Tibial artery (tissue), 4 donors: ENCODE data around the gene MUC2.
A peak's percentile ranks its signal among the peaks of the same experiment; 100 is the strongest.

Experiments
- DNase-seq, 2 donors: peaks; one replicate each; pipeline ENCODE4 v3.0.0-alpha.2; 2019
- H3K27ac ChIP-seq, 2 donors: fragments of 200-600 bp; sonication (generic) in 1 of 2; 1 replicate in 1 of 2; 2 replicates in 1 of 2; pipeline ENCODE4 v1.5.1; 2018 to 2019; ENCODE audit warnings: mild to moderate bottlenecking in 1 of 2
- H3K27me3 ChIP-seq, 2 donors: fragments of 200-600 bp; sonication (generic) in 1 of 2; one replicate each; pipeline versions ENCODE4 v1.5.1 to v1.6.0; 2016 to 2019
- H3K36me3 ChIP-seq, 3 donors: fragments of 200-600 bp; sonication (generic) in 2 of 3; one replicate each; pipeline ENCODE4 v1.5.1; 2016 to 2019; ENCODE audit warnings: mild to moderate bottlenecking in 2 of 3
- H3K4me1 ChIP-seq, 4 donors: fragments of 200-600 bp; sonication (generic) in 2 of 4; 1 replicate in 3 of 4; 2 replicates in 1 of 4; pipeline ENCODE4 v1.5.1; 2016 to 2019
- H3K4me3 ChIP-seq, 2 donors: fragments of 200-600 bp; sonication (generic) in 1 of 2; 1 replicate in 1 of 2; 2 replicates in 1 of 2; pipeline ENCODE4 v1.5.1; 2018 to 2019; ENCODE audit warnings: mild to moderate bottlenecking in 2 of 2
- H3K9me3 ChIP-seq, 3 donors: fragments of 200-600 bp; sonication (generic) in 1 of 3; one replicate each; pipeline ENCODE4 v1.5.1; 2016 to 2019
- intact Hi-C: fragments of 100-400 bp; cut with DNase I; formaldehyde crosslinking; loops from one replicate; pipeline ENCODE4 v1.15.0; 2023; ENCODE audit warnings: low total_unique reads
- TF ChIP-seq, protein P1 (sequence below), 2 experiments: fragments of 200-600 bp in 1 of 2; fragments of 450-650 bp in 1 of 2; IDR thresholded peaks; one replicate each; pipeline ENCODE4 v1.5.1; 2017 to 2019; ENCODE audit warnings: antibody characterized with exemption in 2 of 2, mild to moderate bottlenecking in 1 of 2, moderate library complexity in 1 of 2

MUC2 gene

DNA sequence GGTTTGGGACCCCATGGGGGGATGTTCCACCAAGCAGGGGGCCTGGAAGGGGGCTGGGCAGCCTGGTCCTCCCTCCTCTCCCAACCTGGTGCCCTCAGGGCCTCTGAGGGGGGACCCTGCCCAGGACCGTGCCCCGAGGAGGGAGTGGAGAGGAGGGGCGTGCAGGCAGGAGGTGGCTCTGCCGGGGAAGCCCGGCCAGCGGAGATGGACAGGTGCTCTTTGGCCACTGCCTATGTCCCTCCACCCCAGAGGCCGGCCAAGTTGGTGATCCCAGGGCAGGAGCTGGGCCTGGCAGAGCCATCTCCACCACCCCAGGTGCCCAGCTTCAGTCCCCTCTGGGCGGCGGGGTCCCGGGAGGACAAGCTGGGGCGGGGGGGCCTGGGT is 2.4 kb downstream of the MUC2 start:
- H3K27me3 ChIP-seq = peaks cover 0 to 47% of the 10 kb centered on the region in 2 donors
- peak in 1 of 2 donors; percentile 62 for DNase-seq
- TF ChIP-seq, protein P1, sequence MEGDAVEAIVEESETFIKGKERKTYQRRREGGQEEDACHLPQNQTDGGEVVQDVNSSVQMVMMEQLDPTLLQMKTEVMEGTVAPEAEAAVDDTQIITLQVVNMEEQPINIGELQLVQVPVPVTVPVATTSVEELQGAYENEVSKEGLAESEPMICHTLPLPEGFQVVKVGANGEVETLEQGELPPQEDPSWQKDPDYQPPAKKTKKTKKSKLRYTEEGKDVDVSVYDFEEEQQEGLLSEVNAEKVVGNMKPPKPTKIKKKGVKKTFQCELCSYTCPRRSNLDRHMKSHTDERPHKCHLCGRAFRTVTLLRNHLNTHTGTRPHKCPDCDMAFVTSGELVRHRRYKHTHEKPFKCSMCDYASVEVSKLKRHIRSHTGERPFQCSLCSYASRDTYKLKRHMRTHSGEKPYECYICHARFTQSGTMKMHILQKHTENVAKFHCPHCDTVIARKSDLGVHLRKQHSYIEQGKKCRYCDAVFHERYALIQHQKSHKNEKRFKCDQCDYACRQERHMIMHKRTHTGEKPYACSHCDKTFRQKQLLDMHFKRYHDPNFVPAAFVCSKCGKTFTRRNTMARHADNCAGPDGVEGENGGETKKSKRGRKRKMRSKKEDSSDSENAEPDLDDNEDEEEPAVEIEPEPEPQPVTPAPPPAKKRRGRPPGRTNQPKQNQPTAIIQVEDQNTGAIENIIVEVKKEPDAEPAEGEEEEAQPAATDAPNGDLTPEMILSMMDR (IDR thresholded peaks at IDR 0.05) = no peak
- H3K9me3 ChIP-seq = no peaks in the 10 kb centered on the region
- intact Hi-C loops = no loop called here
- no peaks in the 10 kb centered on the region for H3K36me3 ChIP-seq
- H3K4me1 ChIP-seq = peaks cover 0 to 8% (median 0%) of the 10 kb centered on the region in 4 donors
- H3K4me3 ChIP-seq = no peak overlapping the region
- H3K27ac ChIP-seq = no peak overlapping the region

DNA sequence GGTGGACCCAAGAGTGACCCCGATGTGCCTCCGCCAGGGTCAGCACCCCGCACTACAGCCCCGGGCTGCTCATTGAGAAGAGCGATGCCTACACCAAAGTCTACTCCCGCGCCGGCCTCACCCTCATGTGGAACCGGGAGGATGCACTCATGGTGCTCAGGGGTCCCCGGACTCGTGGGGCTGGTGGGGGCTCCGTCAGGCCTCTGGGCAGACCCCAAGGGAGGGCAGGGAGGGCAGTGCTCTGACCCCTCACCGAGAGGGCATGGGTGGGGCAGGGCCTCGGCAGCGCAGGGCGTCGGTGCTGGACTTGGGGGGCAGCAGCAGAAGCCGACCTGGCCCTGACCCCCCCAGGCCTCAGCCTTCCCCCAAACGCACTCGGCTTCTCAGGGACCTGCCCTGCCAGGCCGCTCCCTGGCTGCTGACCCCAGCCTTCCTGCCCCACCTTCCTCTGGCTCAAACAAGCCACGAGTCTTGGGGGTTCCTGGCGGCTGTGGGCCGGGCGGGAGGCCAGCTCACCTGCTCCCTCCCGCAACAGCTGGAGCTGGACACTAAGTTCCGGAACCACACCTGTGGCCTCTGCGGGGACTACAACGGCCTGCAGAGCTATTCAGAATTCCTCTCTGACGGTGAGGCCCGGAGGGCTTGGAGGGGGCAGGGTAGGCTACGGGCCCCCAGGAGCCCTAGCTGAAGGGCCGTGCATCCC is 2.9 kb downstream of the MUC2 start:
- peak in 1 of 2 donors; percentile 55 for DNase-seq

DNA sequence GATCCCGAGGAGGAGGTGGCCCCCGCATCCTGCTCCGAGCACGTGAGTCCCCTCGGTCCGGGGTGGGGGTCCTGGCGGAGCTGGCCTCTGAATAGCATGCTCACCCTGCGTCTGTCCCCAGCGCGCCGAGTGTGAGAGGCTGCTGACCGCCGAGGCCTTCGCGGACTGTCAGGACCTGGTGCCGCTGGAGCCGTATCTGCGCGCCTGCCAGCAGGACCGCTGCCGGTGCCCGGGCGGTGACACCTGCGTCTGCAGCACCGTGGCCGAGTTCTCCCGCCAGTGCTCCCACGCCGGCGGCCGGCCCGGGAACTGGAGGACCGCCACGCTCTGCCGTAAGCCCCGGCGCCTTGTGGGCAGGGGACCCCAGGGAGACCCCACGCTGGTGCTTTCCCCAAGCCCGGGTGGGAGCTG is 3.5 kb downstream of the MUC2 start:
- Histone ChIP-seq H3K4me1 (peaks cover 0 to 5% (median 0%) of the 10 kb centered on the region in 4 donors), H3K4me3 (no peak overlapping the region), H3K27ac (no peak overlapping the region), H3K27me3 (peaks cover 0 to 47% of the 10 kb centered on the region in 2 donors), H3K9me3 (no peaks in the 10 kb centered on the region), H3K36me3 (no peaks in the 10 kb centered on the region)
- peak in 1 of 2 donors; percentile 62 for DNase-seq
- TF ChIP-seq, protein P1 (IDR thresholded peaks at IDR 0.05) = no peak
- intact Hi-C loops = no loop called here

More for the DNA sequence above, 2.9 kb downstream of the MUC2 start:
- intact Hi-C loops = no loop called here
- no peaks in the 10 kb centered on the region for H3K36me3 ChIP-seq
- H3K9me3 ChIP-seq = no peaks in the 10 kb centered on the region
- peaks cover 0 to 47% of the 10 kb centered on the region in 2 donors for H3K27me3 ChIP-seq
- peaks cover 0 to 8% (median 0%) of the 10 kb centered on the region in 4 donors for H3K4me1 ChIP-seq
- TF ChIP-seq, protein P1 (IDR thresholded peaks at IDR 0.05) = no peak
- no peak overlapping the region for H3K27ac ChIP-seq
- H3K4me3 ChIP-seq = no peak overlapping the region

DNA sequence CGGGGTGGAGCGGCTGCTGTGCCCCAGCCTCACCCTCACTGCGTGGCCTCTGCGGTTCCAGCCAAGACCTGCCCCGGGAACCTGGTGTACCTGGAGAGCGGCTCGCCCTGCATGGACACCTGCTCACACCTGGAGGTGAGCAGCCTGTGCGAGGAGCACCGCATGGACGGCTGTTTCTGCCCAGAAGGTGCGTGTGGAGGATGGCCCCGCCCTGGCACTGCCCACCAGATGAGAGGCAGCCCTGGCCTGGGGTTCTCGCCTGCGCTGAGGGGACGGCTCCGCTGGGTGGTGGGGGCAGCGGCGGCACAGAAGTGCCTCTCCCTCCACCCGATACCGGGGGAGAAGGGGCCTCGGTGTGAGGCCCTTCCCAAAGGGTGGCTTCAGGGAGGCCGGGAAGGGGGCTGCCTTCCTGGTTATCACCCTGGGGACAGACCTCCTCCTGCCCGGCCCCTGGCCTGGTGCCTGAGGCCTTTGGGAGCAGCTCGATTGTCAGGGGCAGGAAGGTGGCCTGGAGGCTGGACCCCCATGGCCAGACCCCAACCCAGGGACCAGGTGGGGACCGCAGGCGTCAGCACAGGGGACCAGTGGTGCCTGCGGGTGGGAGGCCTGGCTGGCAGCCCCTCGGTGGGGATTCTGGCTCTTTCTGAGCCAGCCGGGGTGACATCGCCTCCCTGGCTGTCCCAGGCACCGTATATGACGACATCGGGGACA is 7.1 kb downstream of the MUC2 start:
- Histone ChIP-seq H3K27ac (no peak overlapping the region), H3K4me3 (no peak overlapping the region), H3K27me3 (peaks cover 0 to 52% of the 10 kb centered on the region in 2 donors), H3K9me3 (no peaks in the 10 kb centered on the region), H3K4me1 (no peaks in the 10 kb centered on the region), H3K36me3 (no peaks in the 10 kb centered on the region)
- intact Hi-C loops = no loop called here
- peak in 1 of 2 donors; percentile 58 for DNase-seq
- TF ChIP-seq, protein P1 (IDR thresholded peaks at IDR 0.05) = no peak

DNA sequence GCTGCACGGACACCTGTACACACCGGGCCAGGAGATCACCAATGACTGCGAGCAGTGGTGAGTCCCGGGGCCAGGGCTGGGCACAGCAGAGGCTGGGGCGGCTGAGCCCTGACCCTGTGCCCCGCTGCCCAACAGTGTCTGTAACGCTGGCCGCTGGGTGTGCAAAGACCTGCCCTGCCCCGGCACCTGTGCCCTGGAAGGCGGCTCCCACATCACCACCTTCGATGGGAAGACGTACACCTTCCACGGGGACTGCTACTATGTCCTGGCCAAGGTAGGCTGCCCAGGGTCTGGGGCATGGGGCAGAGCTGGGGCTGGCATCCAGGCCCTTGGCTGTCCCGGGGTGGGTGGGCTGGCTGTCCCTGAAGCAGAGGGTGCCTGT is 7.7 kb downstream of the MUC2 start:
- peak in 1 of 2 donors; percentile 56 for DNase-seq
- TF ChIP-seq, protein P1 (IDR thresholded peaks at IDR 0.05) = no peak
- Histone ChIP-seq H3K4me1 (no peaks in the 10 kb centered on the region), H3K4me3 (no peak overlapping the region), H3K36me3 (no peaks in the 10 kb centered on the region), H3K27me3 (peaks cover 0 to 53% of the 10 kb centered on the region in 2 donors), H3K9me3 (no peaks in the 10 kb centered on the region), H3K27ac (no peak overlapping the region)
- intact Hi-C loops = no loop called here
